ENCODE measurements around the gene OSCAR.

The OSCAR gene

DNA sequence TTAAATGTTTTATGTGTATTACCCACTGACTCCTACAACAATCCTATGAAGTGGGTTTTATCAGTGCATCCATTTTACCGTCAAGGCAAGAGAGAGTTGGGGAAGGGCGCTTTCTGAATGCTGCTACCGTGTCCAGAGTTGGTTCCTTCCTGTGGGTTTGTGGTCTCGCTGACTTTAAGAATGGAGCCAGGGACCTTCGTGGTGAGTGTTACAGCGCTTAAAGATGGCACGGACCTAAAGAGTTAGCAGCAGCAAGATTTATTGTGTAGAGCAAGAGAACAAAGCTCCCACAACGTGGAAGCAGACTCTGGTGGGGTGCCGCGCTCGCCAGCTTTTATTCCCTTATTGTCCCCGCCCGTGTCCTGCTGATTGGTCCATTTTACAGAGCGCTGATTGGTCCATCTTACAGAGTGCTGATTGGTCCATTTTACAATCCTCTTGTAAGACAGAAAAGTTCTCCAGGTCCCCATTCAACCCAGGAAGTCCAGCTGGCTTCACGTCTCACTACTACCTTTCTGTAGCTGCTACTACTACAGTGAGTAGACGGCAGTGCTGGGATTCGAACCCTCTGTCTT, 6.1 kb downstream of the OSCAR start:
- DNase-seq (ENCODE audit: low spot score): no peak

DNA sequence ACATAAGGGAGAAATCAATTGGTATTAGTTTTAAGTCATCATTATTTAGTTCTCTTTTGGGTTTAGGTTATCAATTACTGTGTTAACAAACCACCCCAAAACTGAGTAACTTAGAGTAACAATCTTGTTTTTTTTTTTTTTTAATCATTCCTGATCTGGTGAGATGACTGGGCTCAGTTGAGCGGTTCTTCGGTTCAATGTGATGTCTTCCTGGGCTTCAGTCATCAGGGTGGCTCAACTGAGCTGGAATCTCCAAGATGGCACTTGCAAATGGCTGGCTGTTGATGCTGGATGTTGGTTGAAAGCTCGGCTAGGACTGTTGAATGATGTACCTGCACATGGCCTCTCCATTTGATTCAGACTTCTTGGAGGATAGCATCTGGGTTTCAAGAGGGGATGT, 16.2 kb downstream of the OSCAR start:
- DNase-seq (ENCODE audit: low spot score): no peak

- no peak for DNase-seq (ENCODE audit: low spot score)
Observed at GRCh38 chr19:54081032-54081431, 19.6 kb downstream of the OSCAR start, which contains the start of gene TARM1. Gene TARM1, minus strand, starts transcription at chr19:54081365. Its CDS starts 25 bp downstream, at chr19:54081340.

- no peak for DNase-seq (ENCODE audit: low spot score)
Observed at GRCh38 chr19:54077334-54077733, 23.3 kb downstream of the OSCAR start.

DNA sequence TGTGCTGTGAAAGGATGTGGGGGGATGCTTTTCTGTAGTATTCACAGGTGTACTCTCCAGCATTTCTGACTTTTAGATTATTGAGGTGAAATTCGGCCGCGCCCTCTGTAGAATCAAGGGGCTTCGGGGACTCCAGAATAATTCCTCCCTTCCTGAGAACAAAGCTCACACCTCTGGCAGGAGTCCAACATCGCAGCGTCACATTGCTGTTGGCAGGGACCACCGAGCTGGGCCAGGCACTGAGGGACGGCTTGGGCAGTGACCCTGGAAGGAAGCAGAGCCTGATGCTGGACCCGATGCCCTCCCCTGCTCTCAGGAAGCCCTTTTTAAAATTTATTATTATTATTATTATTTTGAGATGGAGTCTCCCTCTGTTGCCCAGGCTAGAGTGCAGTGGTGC, 25.8 kb downstream of the OSCAR start:
- DNase-seq (ENCODE audit: low spot score): no peak

DNA sequence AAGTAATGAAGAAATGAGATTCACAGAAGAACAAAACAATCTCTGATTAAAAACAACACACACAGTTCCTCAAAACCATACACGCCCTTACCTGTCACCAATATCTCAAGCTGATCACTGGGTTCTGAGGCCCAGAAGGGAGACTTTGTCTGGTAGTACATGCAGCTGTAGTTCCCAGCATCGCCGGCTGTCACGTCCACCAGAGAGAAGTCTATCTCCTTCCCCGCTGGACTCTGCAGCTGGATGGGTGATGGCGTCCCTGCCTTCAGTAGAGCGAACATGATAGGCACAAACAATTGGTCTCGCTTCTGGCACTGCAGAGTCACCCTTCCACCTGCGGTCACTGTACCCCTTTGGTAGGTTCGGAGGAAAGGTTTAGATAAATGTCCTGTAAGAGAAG, 26.8 kb downstream of the OSCAR start:
- DNase-seq (ENCODE audit: low spot score): no peak

DNA sequence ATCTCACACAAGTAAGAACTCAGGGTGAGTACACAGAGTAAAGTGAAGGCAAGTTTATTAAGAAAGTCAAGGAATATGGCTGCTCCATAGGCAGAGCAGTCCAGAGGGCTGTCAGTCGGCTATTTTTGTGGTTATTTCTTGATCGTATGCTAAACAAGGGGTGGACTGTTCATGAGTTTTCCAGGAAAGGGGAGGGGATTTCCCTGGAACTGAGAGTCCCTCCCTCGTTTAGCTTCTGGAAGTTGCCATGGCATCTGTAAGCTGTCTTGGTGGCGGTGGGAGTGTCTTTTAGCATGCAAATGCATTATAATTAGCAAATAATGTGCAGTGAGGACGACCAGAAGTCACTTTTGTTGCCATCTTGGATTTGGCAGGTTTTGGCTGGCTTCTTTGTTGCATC, 31.1 kb downstream of the OSCAR start:
- no peak for DNase-seq (ENCODE audit: low spot score)

GRCh38 chr19:54063350-54064116, 37.1 kb downstream of the OSCAR start, which contains the start of gene VSTM1:
Gene VSTM1, minus strand, starts transcription at chr19:54063897. Its CDS starts 120 bp downstream, at chr19:54063777.
- no peak for DNase-seq (ENCODE audit: low spot score)

GRCh38 chr19:54062643-54063042, 38.0 kb downstream of the OSCAR start:
- DNase-seq (ENCODE audit: low spot score): no peak

DNA sequence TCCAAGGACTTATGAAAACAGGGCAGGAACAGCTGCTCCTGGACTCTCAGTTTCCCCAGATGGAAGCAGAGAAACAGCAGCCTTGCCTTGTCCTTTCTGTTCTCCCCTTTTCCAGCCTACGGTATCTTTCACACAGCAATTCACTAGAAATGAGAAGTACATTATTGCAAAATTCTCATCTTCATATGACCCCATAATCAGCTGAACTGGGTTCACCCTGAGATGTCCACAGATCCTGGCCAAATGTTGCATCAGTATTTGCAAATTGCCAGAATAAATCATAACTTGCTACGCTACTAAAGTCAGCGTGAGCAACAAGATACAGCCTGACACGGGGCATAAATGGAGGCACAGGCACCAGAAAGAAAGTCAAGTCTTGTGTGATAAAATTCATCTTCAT, 53.0 kb downstream of the OSCAR start:
- no peak for DNase-seq (ENCODE audit: low spot score)

DNA sequence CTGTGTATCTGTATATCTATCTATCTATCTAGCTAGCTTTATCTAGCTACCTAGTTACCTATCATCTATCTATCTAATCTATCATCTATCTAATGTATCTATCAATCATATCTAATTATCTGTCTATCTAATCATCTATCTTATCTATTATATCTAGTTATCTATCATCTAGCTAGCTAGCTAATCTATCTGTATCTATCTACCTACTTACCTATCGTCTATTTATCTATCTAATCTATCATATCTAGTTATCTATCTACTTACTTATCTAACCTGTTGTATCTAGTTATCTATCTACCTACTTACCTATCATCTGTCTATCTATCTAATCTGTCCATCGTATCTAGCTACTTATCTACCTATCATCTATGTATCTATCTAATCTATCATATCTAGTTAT, 54.8 kb downstream of the OSCAR start:
- no peak for DNase-seq (ENCODE audit: low spot score)
